ENCODE measurements around the gene EEF2K.
A peak's percentile ranks its signal among the peaks of the same experiment; 100 is the strongest.

EEF2K gene

GRCh38 chr16:22217890-22218730, 12.0 kb downstream of the EEF2K start:
- DNase-seq (ENCODE audit: low read depth, low spot score): no peak
- TF ChIP-seq CTCF (IDR thresholded peaks at IDR 0.05; ENCODE audit: low read depth, low read length): no peak
- no peak overlapping the region for H3K4me3 ChIP-seq (ENCODE audit: low read depth, low read length)
- in situ Hi-C loops (cut with HindIII; ENCODE audit: low sequenced_read_pairs): no loop called here

DNA sequence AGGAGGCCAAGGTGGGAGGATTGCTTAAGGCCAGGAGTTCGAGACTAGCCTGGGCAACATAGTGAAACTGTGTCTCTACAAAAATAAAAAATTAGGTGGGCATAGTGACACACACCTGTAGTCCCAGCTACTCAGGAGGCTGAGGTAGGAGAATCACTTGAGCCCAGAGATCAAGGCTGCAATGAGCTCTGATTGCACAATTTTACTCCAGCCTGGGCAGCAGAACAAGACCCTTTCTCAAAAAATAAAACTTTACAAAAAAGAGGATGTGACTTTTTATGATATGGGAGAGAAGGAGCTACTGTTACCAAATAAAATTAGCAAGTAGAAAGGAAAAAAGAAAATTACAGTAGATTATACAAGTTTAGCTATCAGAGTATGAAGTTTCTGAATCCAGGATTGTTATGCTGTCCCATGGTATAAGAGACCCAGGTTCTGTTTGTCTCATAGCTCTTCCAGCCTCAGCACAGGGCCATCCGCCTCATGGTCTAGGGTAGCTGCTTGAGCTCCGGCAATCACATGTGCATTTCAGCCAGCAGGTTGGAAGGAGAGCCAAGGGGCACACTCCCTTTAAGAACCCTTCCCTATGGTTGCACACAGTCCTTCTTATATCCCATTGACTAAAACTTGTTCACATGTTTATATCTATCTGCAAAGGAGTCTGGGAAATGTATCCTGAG, 13.5 kb downstream of the EEF2K start:
- DNase-seq (ENCODE audit: low read depth, low spot score): no peak
- H3K4me3 ChIP-seq (ENCODE audit: low read depth, low read length): no peak overlapping the region
- no peak for TF ChIP-seq CTCF (IDR thresholded peaks at IDR 0.05; ENCODE audit: low read depth, low read length)
- in situ Hi-C loops (cut with HindIII; ENCODE audit: low sequenced_read_pairs): no loop called here

DNA sequence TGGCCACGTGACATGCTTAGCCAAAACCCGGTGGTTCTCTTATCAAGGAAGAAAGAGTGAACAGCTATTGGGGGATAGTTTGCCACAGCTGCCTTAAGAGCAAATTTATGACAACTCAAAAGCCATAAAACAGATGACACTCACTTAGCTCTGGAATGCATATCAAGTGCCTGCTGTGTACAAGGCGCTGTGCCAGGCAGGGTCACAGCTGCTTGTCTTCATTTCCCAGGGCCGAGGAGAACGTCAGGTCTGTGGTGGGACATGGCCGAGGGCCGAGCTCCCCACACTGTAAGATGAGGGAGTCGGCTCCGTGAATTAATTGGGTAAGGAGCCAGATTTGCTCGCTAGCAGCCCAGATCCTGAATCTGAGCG, 14.0 kb downstream of the EEF2K start:
- no peak overlapping the region for H3K4me3 ChIP-seq (ENCODE audit: low read depth, low read length)
- DNase-seq (ENCODE audit: low read depth, low spot score): peak; percentile 30
- in situ Hi-C loops (cut with HindIII; ENCODE audit: low sequenced_read_pairs): no loop called here
- TF ChIP-seq CTCF (IDR thresholded peaks at IDR 0.05; ENCODE audit: low read depth, low read length): no peak

GRCh38 chr16:22220714-22221113, 14.6 kb downstream of the EEF2K start:
- no peak for DNase-seq (ENCODE audit: low read depth, low spot score)
- in situ Hi-C loops (cut with HindIII; ENCODE audit: low sequenced_read_pairs): no loop called here
- no peak overlapping the region for H3K4me3 ChIP-seq (ENCODE audit: low read depth, low read length)

DNA sequence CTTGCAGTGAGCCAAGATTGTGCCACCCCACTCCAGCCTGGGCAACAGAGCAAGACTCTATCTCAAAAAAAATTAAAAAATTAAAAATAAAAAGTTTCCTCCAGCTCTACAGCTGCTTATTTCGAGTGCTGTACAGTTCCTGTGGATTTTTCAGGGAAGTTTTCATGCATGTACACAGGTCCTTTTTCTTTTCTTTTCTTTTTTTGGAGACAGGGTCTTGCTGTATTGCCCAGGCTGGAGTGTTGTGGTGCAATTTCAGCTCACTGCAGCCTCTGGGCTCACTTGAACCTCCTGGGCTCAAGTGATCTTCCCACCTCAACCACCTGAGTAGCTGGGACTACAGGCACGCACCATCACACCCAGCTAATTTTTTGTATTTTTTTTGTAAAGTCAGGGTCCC, 15.9 kb downstream of the EEF2K start:
- in situ Hi-C loops (cut with HindIII; ENCODE audit: low sequenced_read_pairs): no loop called here
- no peak overlapping the region for H3K4me3 ChIP-seq (ENCODE audit: low read depth, low read length)
- no peak for DNase-seq (ENCODE audit: low read depth, low spot score)
- TF ChIP-seq CTCF (IDR thresholded peaks at IDR 0.05; ENCODE audit: low read depth, low read length): no peak

More at GRCh38 chr16:22220714-22221113, 14.6 kb downstream of the EEF2K start:
- TF ChIP-seq CTCF (IDR thresholded peaks at IDR 0.05; ENCODE audit: low read depth, low read length): no peak

GRCh38 chr16:22222998-22223397, 16.9 kb downstream of the EEF2K start:
- H3K4me3 ChIP-seq (ENCODE audit: low read depth, low read length): no peak overlapping the region
- DNase-seq (ENCODE audit: low read depth, low spot score): no peak
- in situ Hi-C loops (cut with HindIII; ENCODE audit: low sequenced_read_pairs): no loop called here
- no peak for TF ChIP-seq CTCF (IDR thresholded peaks at IDR 0.05; ENCODE audit: low read depth, low read length)
